ENCODE results near the gene GANAB.
"Not testable (repeated sequence)": the region's sequence is repeated elsewhere in the genome, so short reads cannot be mapped to it uniquely, and the experiment has no call there.

GRCh38 chr11:62693624-62694023 lies 47.2 kb upstream of the GANAB start:
- TF ChIP-seq EZH2 (IDR thresholded peaks at IDR 0.05; ENCODE audit: borderline replicate concordance, low read depth, low read length, poor library complexity, severe bottlenecking); CTCF (conservative IDR thresholded peaks at IDR 0.05; ENCODE audit: low read depth, low read length): not testable (repeated sequence)

Measured in A673 (cell line).